GM21825 (cell line): ENCODE data around the gene ZFR.
"Not testable (repeated sequence)": the region's sequence is repeated elsewhere in the genome, so short reads cannot be mapped to it uniquely, and the experiment has no call there.

Source experiments
- ATAC-seq: cut with Tn5 transposase; IDR thresholded peaks from one replicate; pipeline ENCODE4 v1.9.1; 2021; ENCODE audit warnings: mild to moderate bottlenecking, moderate library complexity; ENCODE audit not compliant: unreplicated experiment

ZFR gene

GRCh38 chr5:32452316-32452715 is 7.8 kb upstream of the ZFR start:
- ATAC-seq: not testable (repeated sequence)

GRCh38 chr5:32450952-32451351 is 6.4 kb upstream of the ZFR start:
- ATAC-seq: no peak

GRCh38 chr5:32449262-32449661 is 4.7 kb upstream of the ZFR start:
- ATAC-seq: no peak

- no peak for ATAC-seq
Observed at GRCh38 chr5:32446630-32447029, 2.1 kb upstream of the ZFR start.

- ATAC-seq: no peak
Observed at GRCh38 chr5:32445831-32446614, 1.5 kb upstream of the ZFR start.

GRCh38 chr5:32445287-32445758 is 783 bp upstream of the ZFR start:
- ATAC-seq: no peak

GRCh38 chr5:32443541-32444430 is 754 bp downstream of the ZFR start:
- peak; percentile 34 for ATAC-seq

- peak; percentile 37 for ATAC-seq
Observed at GRCh38 chr5:32443145-32443540, 1.4 kb downstream of the ZFR start.

- no peak for ATAC-seq
Observed at GRCh38 chr5:32439086-32439642, 5.4 kb downstream of the ZFR start.

- ATAC-seq: no peak
Observed at GRCh38 chr5:32436553-32437242, 7.8 kb downstream of the ZFR start.

GRCh38 chr5:32435383-32435782 is 9.2 kb downstream of the ZFR start:
- no peak for ATAC-seq

- no peak for ATAC-seq
Observed at GRCh38 chr5:32434221-32434620, 10.3 kb downstream of the ZFR start.

GRCh38 chr5:32432633-32433032 is 11.9 kb downstream of the ZFR start:
- ATAC-seq: no peak

- not testable (repeated sequence) for ATAC-seq
Observed at GRCh38 chr5:32430825-32431224, 13.7 kb downstream of the ZFR start.

- ATAC-seq: no peak
Observed at GRCh38 chr5:32428426-32428825, 16.1 kb downstream of the ZFR start.

GRCh38 chr5:32426440-32427151 is 17.9 kb downstream of the ZFR start:
- ATAC-seq: no peak

- ATAC-seq: no peak
Observed at GRCh38 chr5:32422697-32423096, 21.8 kb downstream of the ZFR start.

GRCh38 chr5:32421075-32421474 is 23.5 kb downstream of the ZFR start:
- no peak for ATAC-seq

- no peak for ATAC-seq
Observed at GRCh38 chr5:32420506-32420905, 24.0 kb downstream of the ZFR start.

- ATAC-seq: no peak
Observed at GRCh38 chr5:32419791-32420190, 24.7 kb downstream of the ZFR start.
